MCF 10A (cell line): ENCODE data around the gene KRTAP19-2. TPM values are rescaled to one million over a fixed set of nuclear protein-coding genes. Genes with fewer than 3 reads are reported as not detected.

ENCODE experiments used
- BruUV-seq: library from RNA; stranded (reverse); fragments of 400-500 nt; replicated peaks from 2 replicates; lab custom pipeline; 2021; lab: Mats Ljungman, UMichigan
- CTCF ChIA-PET: fragments of 300-600 bp; sonication (Branson Sonifier 250); formaldehyde crosslinking; extraction: SDS; loops from one replicate; lab custom pipeline; 2021; ENCODE audit warnings: antibody characterized with exemption, inconsistent platforms; lab: Yijun Ruan, JAX
- POLR2A ChIA-PET: fragments of 300-600, 350-650 bp; sonication (Branson Sonifier 250); formaldehyde crosslinking; extraction: SDS; loops from one replicate; lab custom pipeline; 2020; ENCODE audit warnings: antibody characterized with exemption, inconsistent platforms; lab: Yijun Ruan, JAX
- DNase-seq: peaks from one replicate; pipeline ENCODE4 v3.0.0-alpha.2; 2018; ENCODE audit not compliant: unreplicated experiment
- H3K27ac Mint-ChIP-seq: one replicate; pipeline ENCODE4 v1.8.0; 2022; ENCODE audit warnings: mild to moderate bottlenecking, low read depth, mixed read lengths; ENCODE audit not compliant: unreplicated experiment
- H3K27me3 Mint-ChIP-seq: one replicate; pipeline ENCODE4 v1.8.0; 2022; ENCODE audit warnings: mixed read lengths; ENCODE audit not compliant: insufficient read depth, unreplicated experiment
- H3K36me3 Mint-ChIP-seq: one replicate; pipeline ENCODE4 v1.8.0; 2022; ENCODE audit warnings: mild to moderate bottlenecking, moderate library complexity, mixed read lengths; ENCODE audit not compliant: insufficient read depth, unreplicated experiment
- H3K4me1 Mint-ChIP-seq: one replicate; pipeline ENCODE4 v1.8.0; 2022; ENCODE audit warnings: mixed read lengths; ENCODE audit not compliant: insufficient read depth, unreplicated experiment
- H3K4me3 Mint-ChIP-seq: one replicate; pipeline ENCODE4 v1.8.0; 2022; ENCODE audit warnings: mild to moderate bottlenecking, moderate library complexity, mixed read lengths; ENCODE audit not compliant: unreplicated experiment
- H3K9me3 Mint-ChIP-seq: one replicate; pipeline ENCODE4 v1.8.0; 2022; ENCODE audit warnings: mixed read lengths; ENCODE audit not compliant: unreplicated experiment
- intact Hi-C: fragments of 100-400 bp; cut with micrococcal nuclease; formaldehyde crosslinking; loops from 2 replicates; pipeline ENCODE4 v1.14.1; 2022
- total RNA-seq: library from RNA; stranded (reverse); gene quantifications from 2 replicates; pipeline ENCODE4 v1.2.3, GENCODE V29; 2022
- TF ChIP-seq, protein P1 (sequence below): fragments of 200-600 bp; IDR thresholded peaks from one replicate; pipeline ENCODE4 v1.8.0; 2022; ENCODE audit warnings: antibody characterized with exemption, mild to moderate bottlenecking; ENCODE audit not compliant: unreplicated experiment

The KRTAP19-2 gene
- total RNA-seq, 1 experiment from 2014 or later, result not detected

DNA sequence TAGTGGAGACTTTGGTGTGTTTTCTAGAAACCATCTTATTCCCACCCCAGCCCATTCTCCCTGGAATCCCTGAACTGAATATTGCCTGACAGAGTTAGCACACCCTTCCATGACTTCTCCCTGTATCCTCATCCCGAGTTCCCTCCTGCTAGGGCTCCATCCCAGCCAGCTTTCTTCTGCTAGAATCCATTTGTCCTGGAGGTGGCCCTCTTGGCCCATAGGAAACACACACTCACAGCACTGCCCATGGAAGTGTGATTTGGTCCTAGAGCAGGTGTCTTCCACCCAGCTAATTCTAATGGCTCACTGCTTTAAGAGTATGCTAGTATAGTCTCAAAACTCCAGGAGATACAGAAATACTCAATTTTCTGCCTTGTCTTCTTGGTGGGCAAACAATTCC is 43.0 kb downstream of the KRTAP19-2 start:
- ChIA-PET POLR2A (no interaction called here), CTCF (interaction anchor here (0.7 kb wide), 1 partner anchor 263 kb away, joined by 4 read pairs; no protein-coding TSS in a partner anchor)
- Mint-ChIP-seq H3K27me3 (peaks cover 42% of the 10 kb centered on the region), H3K9me3 (no peaks in the 10 kb centered on the region), H3K27ac (no peak overlapping the region), H3K4me1 (no peaks in the 10 kb centered on the region), H3K36me3 (no peaks in the 10 kb centered on the region), H3K4me3 (no peak overlapping the region)
- TF ChIP-seq, protein P1, sequence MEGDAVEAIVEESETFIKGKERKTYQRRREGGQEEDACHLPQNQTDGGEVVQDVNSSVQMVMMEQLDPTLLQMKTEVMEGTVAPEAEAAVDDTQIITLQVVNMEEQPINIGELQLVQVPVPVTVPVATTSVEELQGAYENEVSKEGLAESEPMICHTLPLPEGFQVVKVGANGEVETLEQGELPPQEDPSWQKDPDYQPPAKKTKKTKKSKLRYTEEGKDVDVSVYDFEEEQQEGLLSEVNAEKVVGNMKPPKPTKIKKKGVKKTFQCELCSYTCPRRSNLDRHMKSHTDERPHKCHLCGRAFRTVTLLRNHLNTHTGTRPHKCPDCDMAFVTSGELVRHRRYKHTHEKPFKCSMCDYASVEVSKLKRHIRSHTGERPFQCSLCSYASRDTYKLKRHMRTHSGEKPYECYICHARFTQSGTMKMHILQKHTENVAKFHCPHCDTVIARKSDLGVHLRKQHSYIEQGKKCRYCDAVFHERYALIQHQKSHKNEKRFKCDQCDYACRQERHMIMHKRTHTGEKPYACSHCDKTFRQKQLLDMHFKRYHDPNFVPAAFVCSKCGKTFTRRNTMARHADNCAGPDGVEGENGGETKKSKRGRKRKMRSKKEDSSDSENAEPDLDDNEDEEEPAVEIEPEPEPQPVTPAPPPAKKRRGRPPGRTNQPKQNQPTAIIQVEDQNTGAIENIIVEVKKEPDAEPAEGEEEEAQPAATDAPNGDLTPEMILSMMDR, result no peak
- BruUV-seq, result no TSS peak
- DNase-seq, result no peak
- intact Hi-C loops, result no loop called here

DNA sequence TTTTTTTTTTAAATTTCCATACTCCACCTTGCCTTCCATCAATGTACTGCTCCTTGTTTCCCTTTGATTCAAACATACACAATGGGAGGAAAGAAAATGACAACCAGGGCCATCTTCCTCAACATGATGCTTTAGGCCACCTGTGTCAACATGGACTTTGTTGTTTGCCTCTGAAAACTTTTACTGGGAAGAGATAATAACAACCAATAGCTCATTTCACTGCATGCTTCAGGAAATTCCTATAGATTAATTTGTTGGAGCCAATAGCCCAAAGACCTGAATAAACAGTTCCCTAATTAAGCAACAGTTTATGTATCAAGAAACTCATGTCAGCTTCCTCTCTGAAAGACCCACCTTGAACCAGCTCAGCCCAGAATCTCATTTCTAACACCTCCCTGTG is 44.0 kb downstream of the KRTAP19-2 start:
- no peak overlapping the region for H3K27ac Mint-ChIP-seq
- H3K4me3 Mint-ChIP-seq, result no peak overlapping the region
- intact Hi-C loops, result no loop called here
- DNase-seq, result no peak
- ChIA-PET POLR2A (no interaction called here), CTCF (interaction anchor here (0.8 kb wide), 1 partner anchor 104 kb away, joined by 3 read pairs; no protein-coding TSS in a partner anchor)
- no peaks in the 10 kb centered on the region for H3K9me3 Mint-ChIP-seq
- H3K27me3 Mint-ChIP-seq, result peaks cover 52% of the 10 kb centered on the region
- TF ChIP-seq, protein P1, result no peak
- no peaks in the 10 kb centered on the region for H3K4me1 Mint-ChIP-seq
- H3K36me3 Mint-ChIP-seq, result no peaks in the 10 kb centered on the region
- no TSS peak for BruUV-seq

DNA sequence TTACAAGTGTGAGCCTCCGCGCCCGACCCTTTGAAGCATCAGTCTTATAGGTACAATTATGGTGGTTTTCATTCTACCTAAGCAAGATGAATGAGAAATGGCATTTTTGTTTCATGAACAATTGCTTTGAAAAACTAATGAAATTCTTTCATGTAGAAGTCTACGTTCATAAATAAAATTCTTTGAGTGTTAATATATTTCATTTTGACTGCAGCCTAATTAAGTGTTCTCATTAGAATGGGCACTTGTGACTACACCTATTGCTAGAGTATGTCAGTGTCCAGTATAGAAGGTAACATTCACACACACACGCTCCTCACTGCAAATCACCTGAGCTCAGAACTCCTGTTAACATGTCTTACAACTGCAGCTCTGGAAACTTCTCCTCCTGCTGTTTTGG is 47.3 kb downstream of the KRTAP19-2 start, which contains the start of gene KRTAP15-1:
Gene KRTAP15-1 (plus strand): TSS at position 301 of the 400 bp plus-strand sequence. CDS start 53 bp downstream, at position 354.
- Mint-ChIP-seq H3K4me3 (no peak within 1 kb of the TSS), H3K27ac (no peak within 1 kb of the TSS), H3K4me1 (no peaks in the 10 kb centered on the region), H3K36me3 (no peaks in the 10 kb centered on the region), H3K27me3 (peaks cover 62% of the 10 kb centered on the region), H3K9me3 (no peaks in the 10 kb centered on the region)
- POLR2A ChIA-PET, result no interaction called here
- CTCF ChIA-PET, result no interaction called here
- intact Hi-C loops, result loop anchor here (10.0 kb wide), 1 partner anchor 95 kb away; the partner anchor contains the start of gene KRTAP23-1
- no peak for DNase-seq
- TF ChIP-seq, protein P1, result no peak
- BruUV-seq, result no TSS peak

Other genes with a start within 250 kb of the KRTAP19-2 start
- not detected in 2 replicates for gene KRTAP24-1, start 204.5 kb downstream of the KRTAP19-2 start, total RNA-seq
- not detected in 2 replicates for gene KRTAP25-1, start 197.9 kb downstream of the KRTAP19-2 start, total RNA-seq
- gene KRTAP26-1, start 167.1 kb downstream of the KRTAP19-2 start, total RNA-seq, result not detected in 2 replicates
- not detected in 2 replicates for gene KRTAP27-1, start 149.7 kb downstream of the KRTAP19-2 start, total RNA-seq
- not detected in 2 replicates for gene KRTAP23-1, start 138.8 kb downstream of the KRTAP19-2 start, total RNA-seq
- gene KRTAP13-2, start 115.2 kb downstream of the KRTAP19-2 start, total RNA-seq, result not detected in 2 replicates
- gene KRTAP13-1, start 91.4 kb downstream of the KRTAP19-2 start, total RNA-seq, result not detected in 2 replicates
- not detected in 2 replicates for gene KRTAP13-3, start 61.5 kb downstream of the KRTAP19-2 start, total RNA-seq
- not detected in 2 replicates for gene KRTAP13-4, start 57.2 kb downstream of the KRTAP19-2 start, total RNA-seq
- not detected in 2 replicates for gene KRTAP15-1, start 47.2 kb downstream of the KRTAP19-2 start, total RNA-seq
- not detected in 2 replicates for gene KRTAP19-1, start 7.1 kb downstream of the KRTAP19-2 start, total RNA-seq
- gene KRTAP19-3, start 4.6 kb upstream of the KRTAP19-2 start, total RNA-seq, result not detected in 2 replicates
- gene KRTAP19-4, start 9.7 kb upstream of the KRTAP19-2 start, total RNA-seq, result not detected in 2 replicates
- not detected in 2 replicates for gene KRTAP19-5, start 14.7 kb upstream of the KRTAP19-2 start, total RNA-seq
- not detected in 2 replicates for gene KRTAP19-6, start 54.4 kb upstream of the KRTAP19-2 start, total RNA-seq
- not detected in 2 replicates for gene KRTAP19-7, start 73.9 kb upstream of the KRTAP19-2 start, total RNA-seq
- not detected in 2 replicates for gene KRTAP22-2, start 103.0 kb upstream of the KRTAP19-2 start, total RNA-seq
- gene KRTAP6-3, start 105.0 kb upstream of the KRTAP19-2 start, total RNA-seq, result not detected in 2 replicates
- gene KRTAP6-2, start 111.5 kb upstream of the KRTAP19-2 start, total RNA-seq, result not detected in 2 replicates
- gene KRTAP22-1, start 113.7 kb upstream of the KRTAP19-2 start, total RNA-seq, result not detected in 2 replicates
- gene KRTAP6-1, start 126.5 kb upstream of the KRTAP19-2 start, total RNA-seq, result not detected in 2 replicates
- gene KRTAP20-1, start 129.0 kb upstream of the KRTAP19-2 start, total RNA-seq, result not detected in 2 replicates
- not detected in 2 replicates for gene KRTAP20-4, start 133.2 kb upstream of the KRTAP19-2 start, total RNA-seq
- not detected in 2 replicates for gene KRTAP20-2, start 147.8 kb upstream of the KRTAP19-2 start, total RNA-seq
- gene KRTAP20-3, start 155.4 kb upstream of the KRTAP19-2 start, total RNA-seq, result not detected in 2 replicates
- gene KRTAP21-3, start 231.3 kb upstream of the KRTAP19-2 start, total RNA-seq, result not detected in 2 replicates